HG03521 (cell line): ENCODE results near the gene ELP5.

Experiments used
- ATAC-seq: cut with Tn5 transposase; IDR thresholded peaks from one replicate; pipeline ENCODE4 v1.9.1; 2021; ENCODE audit warnings: mild to moderate bottlenecking, moderate library complexity; ENCODE audit not compliant: unreplicated experiment

Gene ELP5

DNA sequence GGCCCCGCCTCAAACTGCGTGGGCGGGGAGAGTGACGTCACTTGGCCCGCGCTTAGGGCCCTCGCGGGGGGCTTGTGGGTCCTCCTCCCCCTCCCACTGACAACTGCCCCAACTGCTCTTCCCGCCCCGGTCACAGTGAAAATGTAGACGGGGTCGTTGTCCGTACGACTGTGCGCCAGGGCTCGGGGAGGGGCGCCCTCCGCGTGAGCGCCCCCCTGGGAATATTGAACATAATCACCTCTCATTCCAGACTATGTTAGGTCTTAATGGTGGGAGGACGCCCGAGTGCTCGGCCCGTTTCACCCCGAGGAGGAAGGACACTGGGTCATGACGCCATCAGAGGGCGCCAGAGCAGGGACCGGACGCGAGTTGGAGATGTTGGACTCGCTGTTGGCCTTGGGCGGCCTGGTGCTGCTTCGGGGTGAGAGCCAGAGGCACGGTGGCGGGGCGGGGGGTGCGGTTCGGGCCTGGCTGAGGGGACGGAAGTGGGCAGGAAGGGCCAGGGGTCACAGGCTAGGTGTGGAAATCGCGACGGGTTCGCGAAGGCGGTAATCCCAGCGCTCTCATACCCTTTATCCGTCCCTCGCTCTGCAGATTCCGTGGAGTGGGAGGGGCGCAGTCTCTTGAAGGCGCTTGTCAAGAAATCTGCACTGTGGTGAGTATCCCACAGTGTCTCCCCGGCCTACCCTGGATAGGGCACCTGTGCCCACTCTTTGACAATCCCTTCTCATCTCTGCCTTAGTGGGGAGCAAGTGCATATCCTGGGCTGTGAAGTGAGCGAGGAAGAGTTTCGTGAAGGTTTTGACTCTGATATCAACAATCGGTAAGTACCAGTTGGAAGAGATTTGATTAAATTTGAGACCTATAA lies at the start of gene ELP5:
Gene ELP5 (plus strand): TSS at position 40 of the 868 bp plus-strand sequence. CDS start 336 bp downstream, at position 376.
- ATAC-seq = peak; percentile 38

DNA sequence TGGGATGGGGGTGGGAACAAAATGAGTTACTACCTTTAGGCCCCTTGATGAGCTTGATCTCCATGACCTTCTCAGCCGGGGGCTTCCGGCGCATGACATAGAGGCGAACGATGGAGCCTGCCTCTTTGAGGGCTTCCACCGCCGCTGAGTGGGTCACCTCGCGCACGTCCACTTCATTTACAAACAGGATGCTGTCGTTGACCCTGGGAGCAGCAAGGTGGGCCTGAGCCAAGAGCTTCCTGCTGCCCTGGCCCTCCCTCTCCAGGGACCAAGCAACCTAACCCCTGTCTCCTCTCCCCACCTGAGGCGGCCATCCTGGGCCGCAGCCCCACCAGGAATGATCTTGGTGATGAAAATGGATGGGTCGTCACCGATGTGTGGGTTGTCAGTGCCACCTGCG lies 48.6 kb upstream of the ELP5 start:
- ATAC-seq = no peak

GRCh38 chr17:7204336-7204735 lies 47.7 kb upstream of the ELP5 start:
- ATAC-seq = no peak

DNA sequence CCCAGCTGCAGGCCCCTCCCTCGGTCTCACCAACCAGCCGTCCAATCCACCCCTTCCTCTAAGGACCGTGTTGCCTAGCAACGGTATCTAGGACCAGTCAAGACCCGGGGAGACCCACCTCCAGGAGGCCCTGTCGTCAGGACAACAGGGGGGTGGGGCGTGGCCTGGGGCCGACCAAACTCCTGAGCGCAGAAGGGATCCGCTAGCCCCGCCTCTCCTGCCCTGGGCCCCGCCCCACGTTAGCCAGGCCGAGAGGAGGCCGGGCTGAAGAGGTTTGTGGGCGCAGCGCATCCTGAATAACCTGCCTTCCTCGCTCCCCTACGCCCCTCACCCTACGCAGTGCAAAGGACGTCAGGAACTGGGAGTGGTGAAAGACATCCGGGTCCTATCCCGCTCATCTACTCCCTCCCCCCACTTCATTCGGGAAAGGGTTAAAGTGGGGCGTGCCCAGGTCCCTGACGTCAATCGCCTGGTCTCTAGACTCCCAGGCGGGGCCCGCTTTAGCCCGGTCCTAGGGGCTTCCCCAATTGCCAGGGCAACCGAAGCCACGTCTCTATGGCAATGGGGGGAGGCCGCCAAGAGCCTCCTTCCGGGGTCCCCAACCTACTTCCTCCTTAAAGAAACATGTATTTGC lies 47.1 kb upstream of the ELP5 start:
- ATAC-seq = peak; percentile 77

DNA sequence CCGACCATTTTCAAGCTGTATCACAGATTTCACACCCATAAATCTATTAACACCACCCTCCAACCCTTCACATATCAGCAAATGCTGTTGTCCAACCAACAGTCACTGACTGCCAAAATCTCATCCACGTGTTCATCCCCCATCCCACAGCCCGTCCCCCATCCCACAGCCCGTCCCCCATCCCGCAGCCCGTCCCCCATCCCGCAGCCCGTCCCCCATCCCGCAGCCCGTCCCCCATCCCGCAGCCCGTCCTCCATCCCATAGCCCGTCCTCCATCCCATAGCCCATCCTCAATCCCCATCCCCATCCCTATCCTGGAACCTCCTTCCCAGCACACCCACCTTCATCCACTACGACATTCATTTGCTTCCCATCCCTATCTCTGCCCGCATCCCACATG lies 46.5 kb upstream of the ELP5 start:
- ATAC-seq = no peak

DNA sequence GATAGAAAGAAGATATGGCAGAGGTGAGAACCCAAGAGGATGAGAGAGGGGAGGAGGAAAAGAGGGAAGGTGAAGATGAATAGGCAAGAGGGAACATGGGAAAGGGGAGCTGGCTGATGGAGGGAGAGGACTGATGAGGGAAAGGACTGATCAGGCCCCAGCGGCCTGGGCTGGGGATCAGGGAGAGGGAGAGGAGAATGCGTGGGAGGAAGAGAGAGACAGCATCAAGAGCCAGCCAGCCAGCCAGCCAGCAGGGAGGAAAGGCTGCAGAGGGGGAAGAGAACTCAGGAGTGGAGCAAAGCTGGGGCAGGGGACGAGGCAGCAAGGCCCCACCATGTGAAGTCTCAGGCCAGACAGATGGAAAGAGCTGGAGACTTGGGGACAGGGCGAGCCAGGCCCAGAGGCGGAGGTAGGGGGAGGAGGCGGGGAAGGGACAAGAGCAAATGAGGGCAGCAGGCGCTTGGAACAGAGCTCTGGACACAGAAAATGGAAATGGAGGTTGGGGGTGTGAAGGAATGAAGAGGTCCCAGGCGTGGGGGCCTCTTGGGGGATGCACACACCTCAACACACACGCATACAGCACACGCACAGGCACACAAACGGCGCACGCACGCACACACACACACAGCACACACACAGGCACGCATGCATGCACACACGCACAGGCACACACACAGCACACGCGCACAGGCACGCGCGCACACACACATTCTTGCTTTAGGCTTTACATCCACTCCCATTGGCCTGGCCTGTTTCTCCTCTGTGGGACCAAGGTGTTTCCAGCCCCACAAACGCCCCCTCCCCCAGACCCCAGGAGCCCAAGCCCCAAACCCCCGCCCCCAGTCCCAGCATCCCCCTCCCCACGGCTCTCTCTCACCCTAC lies 44.7 kb upstream of the ELP5 start:
- no peak for ATAC-seq

GRCh38 chr17:7208027-7208571 lies 43.9 kb upstream of the ELP5 start:
- ATAC-seq = no peak

DNA sequence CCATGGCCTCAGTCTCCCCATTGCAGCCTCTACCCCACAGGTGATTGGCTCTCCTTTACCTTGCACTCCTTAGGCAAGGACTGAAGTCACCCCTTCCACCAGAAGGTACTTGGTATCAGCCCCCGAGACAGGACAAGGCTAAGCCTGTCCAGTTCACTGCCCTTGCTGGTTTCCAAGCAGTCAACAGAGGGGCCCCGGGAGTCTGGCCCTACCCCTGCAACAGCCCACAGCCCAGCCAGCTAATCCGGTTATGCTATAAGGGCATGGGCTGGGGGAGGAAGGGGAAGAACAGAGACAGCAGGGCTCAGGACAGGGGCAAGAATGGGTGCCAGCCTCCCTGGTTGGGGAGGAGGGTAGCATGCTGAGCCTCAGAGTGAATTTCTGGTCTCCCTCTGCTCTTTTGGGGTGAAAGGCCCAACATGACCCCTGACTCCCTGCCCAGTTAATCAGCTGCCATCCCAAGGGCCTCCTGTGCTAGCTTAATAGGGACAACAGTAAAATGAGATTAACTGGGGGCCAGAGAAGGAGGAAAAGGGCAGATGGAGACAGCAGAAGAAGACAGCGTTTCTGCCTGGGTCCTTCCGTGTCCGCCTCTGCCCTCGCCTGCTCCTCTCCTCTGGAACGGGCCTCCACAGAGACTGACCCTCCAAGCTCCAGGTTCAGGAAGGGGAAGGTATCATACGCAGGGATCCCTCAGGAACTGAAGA lies 43.1 kb upstream of the ELP5 start:
- ATAC-seq = no peak

GRCh38 chr17:7211491-7212273 lies 40.3 kb upstream of the ELP5 start:
- no peak for ATAC-seq

- ATAC-seq = no peak
These were observed 38.1 kb upstream of the ELP5 start for GRCh38 chr17:7213895-7214299.

DNA sequence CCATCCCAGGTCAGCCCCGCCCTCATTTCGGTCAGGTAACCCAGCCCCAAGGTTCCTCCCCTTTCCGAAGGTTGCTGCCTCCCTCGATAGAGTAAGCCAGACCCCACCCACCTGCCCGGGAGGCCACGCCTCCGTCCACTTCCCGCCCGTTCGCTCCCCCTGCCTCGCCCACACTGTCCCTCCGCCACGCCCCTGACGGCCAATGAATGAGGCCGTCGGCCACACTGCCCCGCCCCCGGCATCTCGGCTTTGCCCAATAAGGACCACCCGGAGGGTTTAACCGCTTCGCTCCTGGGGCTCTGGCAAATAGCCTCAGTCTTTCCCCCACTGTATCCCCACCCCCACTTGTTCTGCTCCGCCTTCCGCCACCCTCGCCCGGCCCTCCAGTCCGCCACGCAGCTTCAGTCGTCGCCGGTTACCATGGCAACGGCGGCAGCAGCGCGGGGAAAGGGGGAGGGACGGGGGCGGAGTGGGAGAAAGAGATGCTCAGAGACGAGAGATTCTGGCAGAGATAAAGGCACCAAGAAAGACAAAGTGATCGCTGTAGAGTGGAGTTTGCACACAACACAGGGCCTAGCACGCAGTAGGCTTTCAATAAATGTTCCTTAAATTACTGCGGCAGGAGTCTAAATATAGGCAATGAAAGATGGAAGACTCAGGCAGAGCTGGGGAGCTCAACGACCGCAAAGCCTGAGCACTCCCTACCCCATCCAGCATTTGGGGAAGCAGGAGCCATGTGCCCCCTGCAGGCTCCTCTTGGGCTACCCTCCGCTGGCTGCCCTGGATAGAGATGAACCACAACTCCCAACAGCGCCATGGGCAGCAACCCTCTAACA lies 37.5 kb upstream of the ELP5 start:
- ATAC-seq = peak; percentile 62

GRCh38 chr17:7215136-7215638 lies 36.8 kb upstream of the ELP5 start:
- ATAC-seq = no peak

- ATAC-seq = no peak
These were observed 36.3 kb upstream of the ELP5 start for GRCh38 chr17:7215652-7216180.

GRCh38 chr17:7216242-7217112 lies 35.5 kb upstream of the ELP5 start:
- no peak for ATAC-seq

DNA sequence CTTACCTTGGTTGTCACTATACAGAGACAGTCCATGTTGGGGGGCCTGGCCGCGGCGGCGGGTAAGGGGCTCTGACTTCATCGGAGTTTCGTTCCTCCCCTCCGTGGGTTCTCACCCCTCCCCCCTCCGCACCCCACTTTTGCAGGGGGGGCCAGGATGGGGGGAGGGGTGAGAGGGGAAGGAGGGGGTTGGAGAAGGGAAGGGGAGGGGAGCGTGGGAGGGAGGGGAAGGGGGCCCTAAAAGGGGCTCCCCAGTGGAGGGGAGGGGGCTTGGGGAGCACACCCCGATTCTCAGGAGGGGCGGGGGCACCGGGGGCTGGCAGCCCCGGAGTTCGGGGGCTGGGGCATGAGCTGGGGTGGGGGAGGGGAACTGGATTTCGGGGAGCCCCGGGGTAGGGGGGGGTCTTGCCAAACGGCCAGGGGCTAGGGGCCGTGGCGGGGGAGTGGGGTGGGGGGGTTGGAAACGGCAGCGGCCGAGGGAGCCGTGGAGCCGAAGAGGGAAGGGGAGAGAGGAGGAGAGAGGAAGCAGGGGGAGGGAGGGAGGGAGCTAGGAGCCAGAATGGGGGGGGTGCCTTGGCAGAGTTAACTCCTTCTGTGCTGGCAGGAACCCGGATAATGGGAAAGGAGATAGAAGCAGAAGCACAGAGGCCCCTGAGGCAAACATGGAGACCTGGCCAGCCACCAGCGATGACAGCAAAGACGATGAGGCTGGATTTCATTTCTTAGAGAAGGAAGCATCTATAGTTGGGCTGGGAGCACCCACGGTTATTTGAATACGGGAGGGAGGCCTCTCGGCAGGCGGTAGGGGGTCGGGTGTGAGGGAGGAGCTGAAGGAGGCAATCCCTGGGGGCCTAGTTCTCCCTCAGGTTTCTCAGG lies 34.7 kb upstream of the ELP5 start:
- ATAC-seq = no peak

DNA sequence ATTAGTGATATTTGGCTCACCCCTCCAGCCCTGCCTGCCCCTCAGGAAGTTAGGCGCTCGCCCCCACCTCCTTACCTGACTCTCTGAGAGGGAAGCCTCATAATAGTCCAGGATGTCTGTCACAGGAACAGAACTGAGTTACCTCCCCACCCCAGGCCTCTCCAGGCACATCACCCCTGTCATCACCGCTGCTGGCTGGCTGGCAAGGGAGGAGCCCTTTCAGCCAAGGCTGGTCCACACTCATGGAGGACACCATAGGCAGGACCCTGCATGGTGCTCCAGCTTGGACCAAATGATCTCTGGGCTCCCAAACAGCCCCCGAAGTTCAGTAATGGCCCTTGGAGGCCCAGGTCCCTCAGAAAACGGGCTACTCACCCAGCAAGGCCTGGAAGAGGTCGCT lies 33.8 kb upstream of the ELP5 start:
- no peak for ATAC-seq
